GM23338 (cell line): ENCODE results near the gene ANGPTL7. TPM values are rescaled to one million over a fixed set of nuclear protein-coding genes. Genes with fewer than 3 reads are reported as not detected.

ENCODE experiments used
- CREB1 ChIP-seq: fragments of 250-450 bp; sonication (Bioruptor Pico); IDR thresholded peaks from 2 replicates; pipeline ENCODE4 v1.5.0; 2020; ENCODE audit warnings: low read depth, mild to moderate bottlenecking, moderate library complexity
- CTCF ChIP-seq, 2 experiments: fragments of 200-600 bp in 1 of 2; sonication (generic) in 1 of 2; conservative IDR thresholded peaks; 2 replicates each; pipeline versions ENCODE4 v1.5.1 to v1.6.1; 2016 to 2017; ENCODE audit warnings: antibody characterized with exemption in 2 of 2, low read depth in 2 of 2, mild to moderate bottlenecking in 2 of 2, moderate library complexity in 1 of 2
- EZH2 ChIP-seq: fragments of 200-600 bp; sonication (generic); IDR thresholded peaks from one replicate; pipeline ENCODE4 v1.8.0; 2017; ENCODE audit warnings: antibody characterized with exemption, mild to moderate bottlenecking, low read depth; ENCODE audit not compliant: unreplicated experiment
- JUNB ChIP-seq: IDR thresholded peaks from one replicate; pipeline ENCODE4 v1.6.1; 2016; ENCODE audit warnings: antibody characterized with exemption; ENCODE audit not compliant: unreplicated experiment
- POLR2AphosphoS5 ChIP-seq: IDR thresholded peaks from 2 replicates; pipeline ENCODE4 v1.6.1; 2016; ENCODE audit warnings: antibody characterized with exemption, low read depth
- REST ChIP-seq: IDR thresholded peaks from one replicate; pipeline ENCODE4 v1.6.1; 2018; ENCODE audit warnings: antibody characterized with exemption; ENCODE audit not compliant: unreplicated experiment
- STAT1 ChIP-seq: IDR thresholded peaks from one replicate; pipeline ENCODE4 v1.6.1; 2016; ENCODE audit warnings: antibody characterized with exemption; ENCODE audit not compliant: unreplicated experiment
- ZNF114 ChIP-seq: fragments of 250-450 bp; sonication (Bioruptor Pico); IDR thresholded peaks from 2 replicates; pipeline ENCODE4 v1.5.0; 2020; ENCODE audit warnings: mild to moderate bottlenecking, moderate library complexity
- ZNF462 ChIP-seq: fragments of 250-450 bp; sonication (Bioruptor Pico); IDR thresholded peaks from 2 replicates; pipeline ENCODE4 v1.5.0; 2020; ENCODE audit warnings: mild to moderate bottlenecking, moderate library complexity
- polyA plus RNA-seq: library from polyadenylated mRNA; unstranded; fragments of >200 nt; fragmentation: Nextera tagmentation; extraction: Ambion mirVana; gene quantifications from 2 replicates; pipeline ENCODE4 v1.2.1, GENCODE V29; 2016
- total RNA-seq: library from RNA; depleted of rRNA; stranded (reverse); fragments of >200 nt; shearing (Covaris generic); gene quantifications from 2 replicates; pipeline ENCODE4 v1.2.3, GENCODE V29; 2014

Gene ANGPTL7
- total and polyA plus RNA-seq, 2 experiments from 2014 or later = 0.13 TPM; not detected in 1

GRCh38 chr1:11196945-11197344 is 7.8 kb downstream of the ANGPTL7 start (continued):
- TF ChIP-seq ZNF462 (CRISPR knock-in tag) = no peak
- TF ChIP-seq EZH2 = no peak
- TF ChIP-seq REST = no peak
- no peak for TF ChIP-seq CREB1 (CRISPR knock-in tag)
- TF ChIP-seq JUNB = no peak
- no peak for TF ChIP-seq ZNF114
- TF ChIP-seq CTCF (conservative IDR thresholded peaks at IDR 0.05; ENCODE audit: low read depth in 2 of 2) = no peak
- TF ChIP-seq POLR2AphosphoS5 = no peak
- no peak for TF ChIP-seq STAT1
